ENCODE data around the gene AMPH.

Gene AMPH

DNA sequence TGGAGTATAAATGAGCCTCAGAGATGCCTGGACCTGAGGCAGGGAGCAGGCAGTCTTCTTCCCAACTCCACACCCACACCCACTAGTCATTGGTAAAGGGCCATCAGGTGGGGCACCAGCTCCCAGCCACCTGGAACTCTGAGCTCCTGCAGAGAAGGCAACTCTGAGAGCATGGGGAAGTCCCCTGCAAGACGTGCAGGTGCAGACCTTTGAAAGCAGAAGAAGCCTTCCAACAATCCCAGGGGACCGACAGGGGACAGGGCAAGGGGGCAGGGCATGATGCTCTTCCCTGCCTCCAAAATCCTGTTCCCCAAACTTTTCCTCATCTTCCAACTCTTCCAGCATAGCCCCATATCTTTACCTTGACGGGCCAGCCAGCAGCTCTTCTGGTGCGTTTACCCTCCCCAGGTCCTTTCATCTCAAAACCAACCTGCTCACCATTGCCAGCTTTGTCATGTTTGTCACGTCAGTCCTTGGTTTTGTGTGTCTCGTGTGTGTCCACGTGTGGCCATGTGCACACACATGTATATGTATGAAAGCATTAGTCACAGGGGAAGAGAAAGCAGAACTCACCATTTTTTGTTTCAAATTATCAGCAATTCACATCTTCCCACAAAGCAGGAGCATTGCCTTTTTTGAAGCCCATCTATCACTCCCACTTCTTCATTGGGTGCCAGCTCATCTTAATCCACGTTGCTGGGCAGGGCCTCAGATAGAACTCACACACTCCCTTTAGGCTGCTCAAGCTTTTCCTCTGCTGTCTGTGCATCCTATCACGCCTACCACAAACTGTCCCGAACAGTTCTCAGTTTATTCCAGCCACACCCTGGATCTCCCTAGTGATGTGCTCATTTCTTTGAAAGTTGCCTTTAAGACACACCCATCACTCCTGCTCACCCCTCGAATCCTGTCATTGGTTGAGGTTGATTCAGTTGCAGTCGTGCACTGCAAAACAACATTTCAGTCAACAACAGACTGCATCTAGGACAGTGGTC is 41.0 kb upstream of the AMPH start:
- no peak overlapping the region for H3K9ac ChIP-seq (ENCODE audit: insufficient read length)
- DNase-seq (ENCODE audit: low read depth, low spot score), result no peak
- H3K4me3 ChIP-seq, result no peak overlapping the region
- H3K36me3 ChIP-seq (ENCODE audit: insufficient read depth, low read length), result no peaks in the 10 kb centered on the region
- no peak overlapping the region for H3K27ac ChIP-seq
- H3K9me3 ChIP-seq (ENCODE audit: low read depth, low read length), result no peaks in the 10 kb centered on the region
- no peak for TF ChIP-seq FOXP2 (optimal IDR thresholded peaks at IDR 0.05; ENCODE audit: control extremely low read depth, extremely low read length, insufficient read depth)
- TF ChIP-seq POLR2AphosphoS5 (IDR thresholded peaks at IDR 0.05; ENCODE audit: borderline replicate concordance, low read depth, low read length), result no peak
- TF ChIP-seq EZH2 (IDR thresholded peaks at IDR 0.05), result no peak

DNA sequence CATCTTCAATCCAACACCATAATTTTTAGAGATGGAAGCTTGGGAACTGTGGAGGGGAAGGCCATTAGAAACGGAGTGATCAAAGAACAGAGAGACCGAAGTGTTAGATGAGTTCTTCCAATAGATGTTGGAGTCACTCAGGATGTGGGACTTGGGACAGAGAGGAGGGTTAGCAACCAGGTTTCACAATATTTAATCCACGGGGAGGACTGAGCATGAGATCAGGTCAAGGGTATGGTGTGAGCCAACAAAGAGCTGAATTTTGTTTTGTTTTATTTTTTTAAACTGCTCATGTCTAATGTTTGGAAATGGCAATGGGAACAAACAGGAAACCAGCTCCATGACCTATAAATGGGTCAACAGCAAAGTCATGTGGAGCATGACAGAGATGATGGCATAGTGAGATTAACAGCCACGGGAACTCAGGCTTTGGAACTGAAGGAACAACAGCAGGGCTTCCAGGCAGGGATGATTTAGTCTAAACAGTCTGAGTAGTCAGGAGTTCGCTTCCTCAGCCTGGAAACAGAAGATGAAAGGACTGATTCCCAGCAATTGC is 38.9 kb upstream of the AMPH start:
- TF ChIP-seq EZH2 (IDR thresholded peaks at IDR 0.05) (no peak), FOXP2 (optimal IDR thresholded peaks at IDR 0.05; ENCODE audit: control extremely low read depth, extremely low read length, insufficient read depth) (no peak), POLR2AphosphoS5 (IDR thresholded peaks at IDR 0.05; ENCODE audit: borderline replicate concordance, low read depth, low read length) (no peak)
- Histone ChIP-seq H3K4me3 (no peak overlapping the region), H3K36me3 (ENCODE audit: insufficient read depth, low read length) (no peaks in the 10 kb centered on the region), H3K27ac (no peak overlapping the region), H3K9me3 (ENCODE audit: low read depth, low read length) (no peaks in the 10 kb centered on the region), H3K9ac (ENCODE audit: insufficient read length) (no peak overlapping the region)
- no peak for DNase-seq (ENCODE audit: low read depth, low spot score)

DNA sequence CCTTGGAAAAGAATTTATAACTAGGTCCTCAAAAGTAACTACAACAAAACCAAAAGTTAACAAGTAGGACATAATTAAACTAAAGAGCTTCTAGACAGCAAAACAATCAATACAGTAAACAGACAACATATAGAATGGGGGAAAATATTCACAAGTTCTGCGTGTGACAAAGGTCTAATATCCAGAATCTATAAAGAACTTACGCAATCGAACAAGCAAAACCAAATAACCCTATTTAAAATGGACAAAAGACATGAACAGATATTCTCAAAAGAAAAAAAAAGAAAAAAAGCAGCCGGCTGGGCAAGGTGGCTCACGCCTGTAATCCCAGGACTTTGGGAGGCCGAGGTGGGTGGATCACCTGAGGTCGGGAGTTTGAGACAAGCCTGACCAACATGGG is 33.8 kb upstream of the AMPH start:
- Histone ChIP-seq H3K9ac (ENCODE audit: insufficient read length) (no peak overlapping the region), H3K27ac (no peak overlapping the region), H3K9me3 (ENCODE audit: low read depth, low read length) (no peaks in the 10 kb centered on the region), H3K36me3 (ENCODE audit: insufficient read depth, low read length) (no peaks in the 10 kb centered on the region), H3K4me3 (no peak overlapping the region)
- no peak for DNase-seq (ENCODE audit: low read depth, low spot score)
- TF ChIP-seq FOXP2 (optimal IDR thresholded peaks at IDR 0.05; ENCODE audit: control extremely low read depth, extremely low read length, insufficient read depth), result no peak
- TF ChIP-seq EZH2 (IDR thresholded peaks at IDR 0.05), result no peak
- TF ChIP-seq POLR2AphosphoS5 (IDR thresholded peaks at IDR 0.05; ENCODE audit: borderline replicate concordance, low read depth, low read length), result no peak

DNA sequence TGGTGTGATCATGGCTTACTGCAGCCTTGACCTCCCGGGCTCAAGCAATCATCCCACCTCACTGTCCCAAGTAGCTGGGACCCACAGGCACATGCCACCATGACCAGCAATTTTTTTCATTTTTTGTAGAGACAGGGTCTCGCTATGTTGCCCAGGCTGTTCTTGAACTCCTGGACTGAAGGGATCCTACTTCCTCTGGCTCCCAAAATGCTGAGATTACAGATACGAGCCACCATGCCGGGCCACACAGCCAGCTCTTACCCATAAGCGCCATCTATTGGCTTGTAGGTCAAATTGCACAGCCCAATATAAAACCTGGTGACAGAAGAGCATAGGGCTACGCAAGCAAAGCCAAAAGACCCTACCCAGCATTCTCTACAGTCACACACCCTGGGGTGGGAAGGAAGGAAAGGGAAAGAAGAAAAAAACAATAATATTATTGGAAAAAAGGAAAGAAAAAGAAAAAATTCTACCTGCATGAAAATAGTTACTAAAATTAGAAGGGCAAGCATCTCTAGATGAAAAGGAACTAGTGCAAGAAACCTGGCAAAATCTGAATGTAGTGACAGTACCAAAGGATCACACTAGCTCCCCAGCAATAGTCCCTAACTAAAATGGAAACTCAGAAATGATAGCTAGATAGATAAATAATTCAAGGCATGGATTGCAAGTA is 29.4 kb upstream of the AMPH start:
- TF ChIP-seq POLR2AphosphoS5 (IDR thresholded peaks at IDR 0.05; ENCODE audit: borderline replicate concordance, low read depth, low read length) (no peak), FOXP2 (optimal IDR thresholded peaks at IDR 0.05; ENCODE audit: control extremely low read depth, extremely low read length, insufficient read depth) (no peak), EZH2 (IDR thresholded peaks at IDR 0.05) (no peak)
- no peaks in the 10 kb centered on the region for H3K9me3 ChIP-seq (ENCODE audit: low read depth, low read length)
- no peak for DNase-seq (ENCODE audit: low read depth, low spot score)
- no peak overlapping the region for H3K4me3 ChIP-seq
- no peak overlapping the region for H3K9ac ChIP-seq (ENCODE audit: insufficient read length)
- no peak overlapping the region for H3K27ac ChIP-seq
- no peaks in the 10 kb centered on the region for H3K36me3 ChIP-seq (ENCODE audit: insufficient read depth, low read length)

DNA sequence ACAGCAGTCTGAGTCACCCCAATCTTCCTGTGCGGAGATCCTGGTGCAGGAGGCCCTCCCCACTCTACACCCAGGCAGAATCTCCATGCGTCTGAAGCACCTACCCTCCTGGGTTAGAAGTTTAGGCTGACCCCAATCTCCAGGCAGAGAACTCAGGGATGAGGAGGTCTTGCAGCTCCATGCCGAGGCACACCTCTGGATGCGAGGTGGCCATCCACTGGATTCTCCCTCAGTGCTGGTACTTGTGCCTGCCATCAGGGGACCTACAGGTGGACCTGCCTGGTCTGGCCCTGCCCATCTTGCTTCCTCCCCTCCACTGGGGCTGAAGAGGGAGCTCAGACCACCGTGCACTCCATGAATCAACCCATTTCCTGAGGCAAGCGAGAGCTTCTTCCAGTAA is 28.8 kb upstream of the AMPH start:
- Histone ChIP-seq H3K27ac (no peak overlapping the region), H3K9me3 (ENCODE audit: low read depth, low read length) (no peaks in the 10 kb centered on the region), H3K4me3 (no peak overlapping the region), H3K36me3 (ENCODE audit: insufficient read depth, low read length) (no peaks in the 10 kb centered on the region), H3K9ac (ENCODE audit: insufficient read length) (no peak overlapping the region)
- DNase-seq (ENCODE audit: low read depth, low spot score), result no peak
- TF ChIP-seq POLR2AphosphoS5 (IDR thresholded peaks at IDR 0.05; ENCODE audit: borderline replicate concordance, low read depth, low read length) (no peak), FOXP2 (optimal IDR thresholded peaks at IDR 0.05; ENCODE audit: control extremely low read depth, extremely low read length, insufficient read depth) (no peak), EZH2 (IDR thresholded peaks at IDR 0.05) (no peak)

DNA sequence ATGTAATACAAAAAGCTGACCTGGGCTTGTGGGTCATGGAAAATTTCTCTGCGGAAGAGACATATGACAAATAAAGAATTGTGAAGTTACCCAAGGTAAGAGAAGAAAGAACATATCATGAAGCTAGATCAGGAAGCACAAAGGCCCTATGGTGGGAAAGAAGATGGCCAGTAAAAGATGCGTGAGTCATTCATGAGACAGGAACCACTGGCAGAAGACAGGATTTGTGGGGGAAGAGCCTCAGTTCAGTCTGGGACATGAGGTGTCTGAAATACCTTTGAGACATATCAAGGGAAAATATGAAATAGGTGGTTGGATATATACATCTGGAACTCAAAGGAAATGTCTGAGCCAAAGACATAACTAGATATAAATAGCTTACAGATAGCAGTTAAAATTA is 27.7 kb upstream of the AMPH start:
- H3K4me3 ChIP-seq, result no peak overlapping the region
- TF ChIP-seq FOXP2 (optimal IDR thresholded peaks at IDR 0.05; ENCODE audit: control extremely low read depth, extremely low read length, insufficient read depth) (no peak), EZH2 (IDR thresholded peaks at IDR 0.05) (no peak)
- no peak overlapping the region for H3K9ac ChIP-seq (ENCODE audit: insufficient read length)
- no peaks in the 10 kb centered on the region for H3K36me3 ChIP-seq (ENCODE audit: insufficient read depth, low read length)
- no peak overlapping the region for H3K27ac ChIP-seq
- no peak for DNase-seq (ENCODE audit: low read depth, low spot score)
- no peaks in the 10 kb centered on the region for H3K9me3 ChIP-seq (ENCODE audit: low read depth, low read length)

DNA sequence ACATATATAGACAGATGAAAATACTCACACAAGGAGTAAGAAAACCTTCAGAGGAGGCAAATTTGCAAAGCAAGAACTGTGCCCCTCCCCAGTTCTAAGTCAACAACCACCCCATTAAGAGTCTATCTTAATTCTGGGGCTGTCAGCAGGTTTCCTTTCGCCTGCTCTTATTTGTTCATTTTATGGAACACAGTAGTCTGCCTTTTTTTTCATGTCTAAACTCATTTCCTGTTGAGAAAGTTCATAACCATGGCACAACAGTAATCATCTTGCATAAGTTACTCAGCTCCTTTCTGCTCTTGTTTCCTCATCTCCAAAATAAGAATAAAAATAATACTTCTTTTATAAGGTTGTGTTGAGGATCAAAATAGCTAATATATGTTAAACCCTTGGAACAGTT is 25.8 kb upstream of the AMPH start:
- TF ChIP-seq EZH2 (IDR thresholded peaks at IDR 0.05), result no peak
- no peak for TF ChIP-seq POLR2AphosphoS5 (IDR thresholded peaks at IDR 0.05; ENCODE audit: borderline replicate concordance, low read depth, low read length)
- no peak for TF ChIP-seq FOXP2 (optimal IDR thresholded peaks at IDR 0.05; ENCODE audit: control extremely low read depth, extremely low read length, insufficient read depth)
- Histone ChIP-seq H3K4me3 (no peak overlapping the region), H3K27ac (no peak overlapping the region), H3K9me3 (ENCODE audit: low read depth, low read length) (no peaks in the 10 kb centered on the region), H3K9ac (ENCODE audit: insufficient read length) (no peak overlapping the region), H3K36me3 (ENCODE audit: insufficient read depth, low read length) (no peaks in the 10 kb centered on the region)
- DNase-seq (ENCODE audit: low read depth, low spot score), result peak; percentile 14

All from SK-N-MC (cell line).